Neural progenitor cell (in vitro differentiated cells): Measurements from ENCODE around the gene WWOX.

Experiments
- EZH2 ChIP-seq: fragments of 200-600 bp; sonication (generic); IDR thresholded peaks from 2 replicates; pipeline ENCODE4 v1.6.1; 2017; ENCODE audit warnings: antibody characterized with exemption, mild to moderate bottlenecking, moderate library complexity
- EZH2phosphoT487 ChIP-seq: fragments of 200-600 bp; sonication (generic); IDR thresholded peaks from 2 replicates; pipeline ENCODE4 v1.6.1; 2017; ENCODE audit warnings: antibody characterized with exemption
- TF ChIP-seq, protein P1 (sequence below): fragments of 200-600 bp; sonication (generic); IDR thresholded peaks from 2 replicates; pipeline ENCODE4 v1.5.1; 2017; ENCODE audit warnings: antibody characterized with exemption, mild to moderate bottlenecking

DNA sequence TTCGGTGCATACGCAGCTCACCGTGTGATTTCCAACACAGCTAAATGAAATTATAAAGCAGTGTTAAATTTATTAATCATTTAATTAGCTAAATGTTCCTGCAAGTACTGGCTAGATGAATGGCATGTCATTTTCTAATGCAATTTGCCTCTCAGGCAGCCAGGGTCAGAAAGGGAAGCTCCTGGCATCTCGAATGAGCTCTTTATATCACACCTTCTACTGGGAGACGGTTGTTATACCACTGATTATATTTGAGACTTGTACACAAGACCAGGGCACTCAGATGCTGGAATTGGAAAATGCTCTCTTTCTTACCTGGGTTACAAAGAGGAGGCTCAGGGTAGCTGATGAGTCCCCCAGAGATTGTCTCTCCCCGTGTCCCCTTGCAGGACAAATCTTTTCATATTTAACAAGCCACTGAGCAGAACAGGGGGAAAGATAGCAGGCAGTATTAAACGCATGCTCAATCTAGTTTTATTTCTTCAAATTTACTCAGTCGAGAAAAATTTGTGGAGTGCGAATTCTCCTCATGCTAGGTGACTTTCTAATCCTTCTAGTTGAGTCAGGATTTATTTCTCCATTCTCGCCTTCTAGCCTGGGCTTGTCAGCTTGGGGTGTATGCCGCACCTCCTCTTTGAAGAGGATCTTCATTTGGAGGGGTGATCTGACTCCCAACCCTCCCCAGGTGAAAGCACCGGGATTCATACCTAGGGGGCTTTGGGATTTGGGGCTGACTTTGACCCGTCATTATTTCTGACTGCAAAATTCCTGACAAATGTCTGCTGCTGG is 1060.0 kb downstream of the WWOX start:
- TF ChIP-seq, protein P1, sequence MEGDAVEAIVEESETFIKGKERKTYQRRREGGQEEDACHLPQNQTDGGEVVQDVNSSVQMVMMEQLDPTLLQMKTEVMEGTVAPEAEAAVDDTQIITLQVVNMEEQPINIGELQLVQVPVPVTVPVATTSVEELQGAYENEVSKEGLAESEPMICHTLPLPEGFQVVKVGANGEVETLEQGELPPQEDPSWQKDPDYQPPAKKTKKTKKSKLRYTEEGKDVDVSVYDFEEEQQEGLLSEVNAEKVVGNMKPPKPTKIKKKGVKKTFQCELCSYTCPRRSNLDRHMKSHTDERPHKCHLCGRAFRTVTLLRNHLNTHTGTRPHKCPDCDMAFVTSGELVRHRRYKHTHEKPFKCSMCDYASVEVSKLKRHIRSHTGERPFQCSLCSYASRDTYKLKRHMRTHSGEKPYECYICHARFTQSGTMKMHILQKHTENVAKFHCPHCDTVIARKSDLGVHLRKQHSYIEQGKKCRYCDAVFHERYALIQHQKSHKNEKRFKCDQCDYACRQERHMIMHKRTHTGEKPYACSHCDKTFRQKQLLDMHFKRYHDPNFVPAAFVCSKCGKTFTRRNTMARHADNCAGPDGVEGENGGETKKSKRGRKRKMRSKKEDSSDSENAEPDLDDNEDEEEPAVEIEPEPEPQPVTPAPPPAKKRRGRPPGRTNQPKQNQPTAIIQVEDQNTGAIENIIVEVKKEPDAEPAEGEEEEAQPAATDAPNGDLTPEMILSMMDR, result no peak
- TF ChIP-seq EZH2phosphoT487 (no peak), EZH2 (no peak)
